MV-4-11 (cell line): ENCODE results near the gene C1orf35.
"Not testable (repeated sequence)": the region's sequence is repeated elsewhere in the genome, so short reads cannot be mapped to it uniquely, and the experiment has no call there.

Source experiments
- DNase-seq: peaks from one replicate; lab custom pipeline; 2025; lab: John Stamatoyannopoulos, UW

C1orf35 gene

DNA sequence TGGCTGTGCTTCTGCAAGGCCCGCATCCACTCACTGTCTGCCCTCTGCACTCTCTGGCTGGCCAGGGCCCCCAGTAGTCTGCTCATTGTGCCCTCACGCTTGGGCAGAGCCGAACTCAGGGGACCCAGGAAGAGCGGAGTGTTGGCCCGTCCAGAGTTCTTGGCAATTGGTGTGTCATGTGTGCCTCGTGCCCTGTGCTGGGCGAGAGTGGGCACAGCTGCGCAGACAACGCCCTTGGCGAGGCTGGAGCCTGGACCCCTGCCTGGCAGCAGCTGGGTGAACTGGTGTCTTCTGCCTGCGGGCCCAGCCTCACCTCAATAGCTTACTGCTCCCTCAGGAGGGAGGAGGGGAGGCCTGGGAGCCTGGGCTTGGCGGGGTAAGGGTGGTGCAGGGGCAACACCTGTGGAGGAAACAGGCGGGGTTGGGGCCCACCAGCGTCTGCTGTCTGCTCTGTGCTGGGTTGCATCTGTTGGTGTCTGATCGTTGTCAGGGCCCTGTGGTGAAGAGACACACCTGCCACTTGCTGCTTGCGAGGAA is 39.1 kb upstream of the C1orf35 start:
- no peak for DNase-seq

DNA sequence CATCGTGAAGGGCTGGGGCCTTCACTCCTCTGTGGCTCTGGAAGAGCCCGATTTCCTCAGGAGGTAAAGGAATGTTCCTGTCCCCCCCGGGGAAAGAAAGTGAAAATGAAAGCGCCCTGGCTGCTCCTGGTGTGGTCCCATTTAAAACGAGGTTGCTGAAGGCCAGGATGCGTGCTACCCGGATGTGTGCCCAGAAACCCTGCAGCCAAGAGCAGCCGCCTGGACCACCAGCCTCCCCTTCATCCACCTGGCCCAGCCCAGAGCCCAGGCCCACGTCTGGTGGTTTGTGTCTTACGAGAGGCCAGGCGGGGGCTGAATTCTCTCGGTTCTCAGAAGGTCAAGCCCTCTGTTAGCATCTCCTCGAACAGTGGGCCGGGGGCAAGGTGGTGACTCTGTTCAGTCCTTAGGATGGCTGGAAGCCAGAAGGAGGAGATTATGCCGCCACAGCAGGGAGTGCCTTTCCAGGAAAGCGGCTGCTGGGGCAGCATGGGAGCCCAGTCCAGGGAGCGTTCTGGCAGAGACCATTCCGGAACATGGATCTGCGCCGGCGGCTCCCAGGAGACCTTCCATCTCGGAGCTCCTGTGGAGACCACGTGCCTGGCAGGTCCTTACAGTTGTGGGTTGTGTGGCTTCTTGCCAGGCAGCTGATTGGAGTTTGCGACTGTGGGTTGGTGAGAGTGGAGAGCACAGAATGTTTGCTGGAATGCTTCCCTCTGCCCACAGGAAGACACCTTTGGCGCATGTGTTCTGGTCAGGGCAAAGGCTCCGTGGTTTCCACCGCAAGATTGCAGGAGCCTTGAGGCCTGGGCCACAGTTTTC is 38.3 kb upstream of the C1orf35 start:
- no peak for DNase-seq

DNA sequence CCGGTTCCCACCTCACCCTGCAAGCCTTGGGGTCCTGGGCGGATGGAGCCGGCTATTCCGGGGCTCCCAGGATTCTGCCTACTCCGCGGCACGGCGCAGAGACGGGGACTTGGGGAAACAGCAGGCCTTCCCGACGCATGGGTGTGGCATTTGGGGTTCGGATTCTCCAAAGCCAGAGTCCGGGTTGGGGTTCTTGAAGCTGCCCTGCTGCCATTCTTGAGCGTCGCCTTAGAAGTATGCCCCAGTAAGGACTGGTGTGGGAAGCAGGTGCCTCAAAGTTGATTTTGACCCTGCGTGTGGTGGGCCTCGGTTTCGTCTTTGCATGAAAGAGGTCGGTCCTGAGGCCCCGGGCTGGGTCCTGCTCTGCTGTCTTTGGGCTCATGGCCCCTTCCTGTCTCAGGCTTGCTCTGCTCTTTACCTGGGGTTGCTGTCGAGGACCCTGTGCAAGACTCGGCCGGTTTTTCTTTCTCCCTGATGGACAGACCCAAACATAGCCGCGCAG is 37.6 kb upstream of the C1orf35 start:
- DNase-seq = no peak

DNA sequence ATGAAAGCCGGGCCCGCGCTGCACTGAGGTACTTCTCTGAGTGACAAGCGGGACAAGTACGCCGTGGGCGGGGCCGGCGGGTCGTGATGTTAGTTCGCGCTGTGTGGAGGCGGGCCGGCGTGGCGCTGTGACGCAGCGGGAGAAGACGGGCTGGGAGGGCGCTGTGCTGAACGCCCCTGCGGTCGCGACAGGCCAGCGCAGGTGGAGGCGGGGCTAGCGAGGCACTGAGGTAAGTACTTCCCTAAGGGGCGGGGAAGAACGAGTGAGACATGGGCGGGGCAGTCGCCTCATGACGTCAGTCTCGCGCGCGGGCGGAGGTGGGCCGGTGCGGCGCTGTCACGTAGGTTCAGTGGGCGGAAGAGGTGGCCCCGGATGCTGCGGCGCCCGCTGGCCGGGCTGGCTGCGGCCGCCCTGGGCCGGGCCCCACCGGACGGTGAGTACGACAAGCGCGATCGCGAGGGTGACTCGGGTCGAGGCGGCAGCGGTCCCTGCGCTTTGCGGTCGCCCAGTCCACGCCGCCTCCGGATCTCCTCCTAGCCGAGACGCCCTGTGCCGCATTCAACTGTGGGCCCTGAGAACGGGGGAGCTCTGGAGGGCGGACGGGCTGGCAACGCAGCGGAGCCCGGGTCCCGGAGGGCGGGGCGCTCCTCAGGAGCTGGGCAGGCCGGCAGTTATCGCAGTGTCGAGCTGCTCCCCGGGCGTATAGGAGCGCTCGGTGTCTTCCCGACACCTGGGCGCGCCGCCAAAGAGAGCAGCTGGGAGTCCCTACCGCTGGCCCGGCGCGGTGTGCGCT is 37.0 kb upstream of the C1orf35 start, which contains the start of gene GUK1:
GUK1 (plus strand) TSS at position 349 of the 793 bp plus-strand sequence; CDS start at position 373, 24 bp downstream.
- DNase-seq = peak; percentile 100

DNA sequence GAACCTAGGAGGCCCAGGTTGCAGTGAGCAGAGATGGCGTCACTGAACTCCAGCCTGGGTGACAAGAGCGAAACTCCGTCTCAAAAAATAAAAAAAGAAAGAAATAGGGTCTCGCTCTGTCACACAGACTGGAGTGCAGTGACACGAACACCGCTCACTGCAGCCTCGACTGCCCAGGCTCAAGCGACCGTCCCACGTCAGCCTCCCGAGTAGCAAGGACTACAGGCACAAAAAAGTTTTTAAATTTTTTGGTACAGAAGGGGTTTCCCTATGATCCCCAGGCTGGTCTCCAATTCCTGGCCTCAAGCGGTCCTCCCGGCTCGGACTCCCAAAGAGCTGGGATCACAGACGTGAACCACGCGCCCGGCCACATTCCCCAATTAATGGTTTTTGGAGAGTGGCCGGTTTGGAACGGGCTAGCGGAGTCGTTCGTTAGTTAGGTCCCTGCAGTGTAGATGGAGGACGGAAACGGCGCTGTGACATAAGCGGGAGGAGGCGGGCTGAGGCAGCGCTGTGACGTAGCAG is 36.3 kb upstream of the C1orf35 start:
- DNase-seq = no peak

DNA sequence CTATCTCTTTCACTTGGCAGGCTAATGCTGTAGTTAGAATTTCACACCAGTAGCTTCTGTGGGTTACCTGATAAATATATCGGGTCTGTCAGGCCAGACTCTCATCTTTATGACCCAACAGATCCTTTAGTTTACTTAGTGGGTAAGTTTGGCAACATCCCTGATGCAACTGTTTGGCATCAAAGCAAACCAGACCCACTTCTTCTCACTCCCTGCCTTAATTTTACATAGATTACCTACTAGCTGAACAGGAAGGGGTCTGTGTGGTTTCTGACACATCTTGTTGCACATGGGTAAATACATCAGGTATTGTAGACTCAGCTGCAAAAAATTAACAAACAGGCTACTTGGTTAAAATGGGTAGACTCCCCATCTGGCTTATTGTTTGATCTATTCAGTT is 33.8 kb upstream of the C1orf35 start:
- DNase-seq = no peak

DNA sequence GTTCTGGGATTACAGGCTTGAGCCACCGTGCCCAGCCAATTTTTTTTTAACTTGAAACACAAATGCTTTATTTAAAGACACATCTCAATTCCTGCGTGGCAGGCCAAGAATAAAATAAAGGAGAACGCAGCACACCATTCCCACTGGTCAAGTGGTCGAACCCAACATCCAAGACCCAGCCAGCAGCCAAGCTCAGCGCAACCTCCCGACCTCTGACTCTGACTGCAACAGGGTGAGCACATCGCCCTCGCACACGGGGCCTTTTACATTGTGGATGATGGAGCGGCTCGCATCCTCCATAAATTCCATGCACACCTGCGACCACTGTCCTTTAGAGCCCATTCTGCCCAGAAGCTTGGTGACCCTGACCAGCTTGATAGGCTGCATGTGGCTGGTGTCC is 31.5 kb upstream of the C1orf35 start:
- DNase-seq = no peak

DNA sequence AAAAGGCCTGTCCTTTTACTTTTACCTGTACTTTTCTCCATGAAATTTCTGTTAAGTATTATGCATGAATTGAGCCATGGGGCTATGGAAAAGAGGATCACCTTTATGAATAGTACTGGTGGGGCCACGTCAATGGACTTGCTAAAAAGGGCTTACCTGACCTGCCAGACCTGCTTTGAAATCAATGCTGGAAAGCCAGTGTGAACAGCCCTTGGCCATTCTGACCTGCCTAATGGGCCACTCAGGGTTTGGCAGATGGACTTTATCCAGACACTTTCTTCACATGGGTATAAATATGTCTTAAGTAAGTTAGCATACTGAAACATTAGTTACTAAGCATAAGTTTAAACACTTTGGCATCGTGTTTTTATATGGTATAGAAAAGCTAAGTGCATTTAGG is 28.6 kb upstream of the C1orf35 start:
- no peak for DNase-seq

DNA sequence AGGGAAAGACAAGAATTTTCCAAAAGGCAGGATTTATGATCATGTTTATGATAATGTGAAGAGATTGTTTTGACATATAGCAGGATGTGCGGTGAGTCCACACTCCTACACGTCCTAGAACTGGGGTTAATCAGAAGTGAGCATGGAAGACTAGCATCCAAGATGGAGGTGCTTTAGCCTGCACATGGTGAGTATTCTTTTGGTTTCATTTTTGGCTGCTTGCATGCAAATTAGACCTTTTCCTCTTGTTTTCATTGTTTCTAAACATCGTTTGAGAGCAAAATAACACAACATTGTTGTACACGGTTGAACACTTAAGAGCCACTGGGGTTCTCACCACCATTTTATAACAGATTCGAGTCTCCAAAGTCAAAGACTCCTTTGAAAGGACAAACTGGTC is 22.1 kb upstream of the C1orf35 start:
- DNase-seq = no peak

DNA sequence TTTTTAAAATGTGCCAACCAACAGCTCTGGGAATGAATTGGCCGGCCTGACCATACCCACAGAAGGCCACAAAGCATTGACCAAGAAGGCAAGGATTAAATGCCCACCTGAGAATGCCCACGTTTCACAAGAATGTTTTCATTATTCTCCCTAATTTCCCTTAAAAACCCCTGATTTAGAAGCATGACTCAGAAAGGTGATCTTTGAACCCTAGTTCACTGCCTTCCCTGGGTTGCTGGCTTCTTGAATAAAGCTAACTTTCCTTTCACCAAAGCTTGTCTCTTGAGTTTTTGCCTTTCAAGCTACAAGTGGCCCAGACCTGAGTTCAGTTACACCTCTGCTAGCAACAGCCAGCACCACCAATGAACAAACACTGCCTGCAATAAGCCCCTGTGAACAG is 20.4 kb upstream of the C1orf35 start:
- no peak for DNase-seq

DNA sequence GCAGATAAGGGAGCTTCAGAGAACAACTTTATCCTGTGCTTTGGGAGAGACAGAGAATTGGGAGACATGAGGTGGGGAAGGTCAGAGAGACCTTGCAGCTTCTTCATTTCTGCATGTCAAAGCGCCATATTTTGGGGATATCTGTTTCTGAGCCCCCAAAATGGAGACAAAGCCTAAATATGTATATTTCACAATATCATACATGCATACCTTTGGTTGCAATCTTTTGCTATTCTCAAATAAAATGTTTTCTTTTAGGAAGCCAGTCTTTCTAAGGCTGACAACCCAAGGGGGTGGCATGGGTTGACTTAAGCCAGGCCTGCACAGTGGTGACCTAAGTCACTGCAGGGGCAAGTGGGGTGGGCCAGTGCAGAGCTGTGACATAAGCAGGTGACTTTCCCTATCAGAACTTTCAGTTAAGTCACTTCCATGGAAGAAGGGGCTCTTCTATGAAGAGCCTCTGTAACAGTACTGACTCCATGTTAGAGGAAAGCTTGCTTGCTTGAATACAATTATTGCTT is 19.9 kb upstream of the C1orf35 start:
- no peak for DNase-seq

DNA sequence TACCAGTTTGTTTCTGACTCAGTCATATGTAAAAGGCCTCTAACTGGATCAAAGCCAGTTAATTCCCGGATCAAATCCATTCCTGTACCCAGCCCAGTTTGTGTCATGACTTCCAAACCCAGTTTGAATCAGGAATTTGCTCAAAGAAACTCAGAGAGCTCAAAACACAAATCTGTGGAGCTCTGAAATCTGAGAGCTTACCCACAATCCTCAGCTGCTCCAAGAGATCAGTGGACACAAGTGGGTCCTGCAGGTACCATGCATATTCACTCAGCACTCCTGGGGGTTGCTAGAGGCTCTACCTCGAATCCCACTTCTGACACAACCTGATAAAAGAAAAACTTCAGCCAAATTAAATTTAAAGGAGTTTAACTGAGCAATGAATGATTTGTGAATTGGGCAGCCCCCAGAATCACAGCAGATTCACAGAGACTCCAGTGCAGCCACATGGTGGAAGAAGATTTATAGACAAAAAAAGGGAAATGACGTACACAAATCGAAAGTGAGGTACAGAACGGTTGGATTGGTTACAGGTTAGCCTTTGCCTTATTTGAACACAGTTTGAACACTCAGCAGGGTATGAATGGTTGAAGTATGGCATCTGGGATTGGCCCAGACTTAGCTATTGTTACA is 17.8 kb upstream of the C1orf35 start:
- DNase-seq = peak; percentile 55

DNA sequence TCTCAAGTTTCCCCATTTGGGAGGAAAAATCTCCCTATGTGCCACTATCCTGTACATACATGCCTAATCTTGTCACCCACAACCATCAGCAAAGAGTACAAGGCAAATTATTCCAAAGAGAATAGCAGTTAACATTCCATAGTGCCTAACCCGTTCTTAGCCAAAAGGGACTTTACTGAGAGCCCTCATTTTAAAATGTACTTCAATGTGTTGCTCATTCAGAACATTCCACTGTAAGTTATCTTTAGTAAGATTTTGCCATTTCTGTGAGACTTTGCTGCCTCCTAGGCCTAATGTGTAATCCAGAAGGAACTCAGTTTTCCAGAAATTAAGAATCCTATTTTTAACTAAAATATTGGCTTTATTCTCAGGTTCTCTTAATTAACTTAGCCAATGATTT is 17.2 kb upstream of the C1orf35 start:
- DNase-seq = no peak

DNA sequence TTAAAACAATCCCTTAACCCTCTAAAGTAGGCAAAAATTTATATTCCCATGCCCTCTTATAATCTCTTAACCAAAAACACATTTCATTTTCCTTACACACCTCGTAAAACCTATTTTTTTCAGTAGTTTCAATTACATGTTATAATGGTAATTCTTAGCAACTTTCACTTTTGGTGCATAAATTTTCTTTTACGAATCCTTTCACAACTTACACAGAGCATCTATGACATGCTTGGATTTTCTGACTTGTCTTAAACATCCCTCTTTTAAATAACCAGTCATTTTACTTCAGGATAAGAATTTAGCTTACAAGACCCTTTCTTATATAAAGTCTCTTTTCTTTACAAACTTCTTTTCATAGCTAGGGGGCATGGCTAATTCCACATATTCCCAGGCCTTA is 14.9 kb upstream of the C1orf35 start:
- DNase-seq = no peak

DNA sequence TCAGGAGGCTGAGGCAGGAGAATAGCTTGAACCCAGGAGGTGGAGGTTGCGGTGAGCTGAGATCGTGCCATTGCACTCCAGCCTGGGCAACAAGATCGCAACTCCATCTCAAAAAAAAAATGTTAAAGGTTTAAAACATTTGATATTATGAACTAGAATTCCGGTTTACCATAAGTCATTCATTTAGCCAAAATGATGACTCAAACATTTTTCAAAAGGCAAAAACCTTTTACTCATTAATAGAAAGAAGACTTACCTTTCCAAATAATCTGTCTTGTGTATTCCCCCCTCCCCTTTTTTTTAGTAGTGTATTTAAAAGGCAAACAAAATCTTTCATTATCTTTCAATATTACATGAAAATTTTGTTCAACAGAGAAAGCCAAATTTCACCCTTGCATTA is 14.2 kb upstream of the C1orf35 start:
- no peak for DNase-seq

DNA sequence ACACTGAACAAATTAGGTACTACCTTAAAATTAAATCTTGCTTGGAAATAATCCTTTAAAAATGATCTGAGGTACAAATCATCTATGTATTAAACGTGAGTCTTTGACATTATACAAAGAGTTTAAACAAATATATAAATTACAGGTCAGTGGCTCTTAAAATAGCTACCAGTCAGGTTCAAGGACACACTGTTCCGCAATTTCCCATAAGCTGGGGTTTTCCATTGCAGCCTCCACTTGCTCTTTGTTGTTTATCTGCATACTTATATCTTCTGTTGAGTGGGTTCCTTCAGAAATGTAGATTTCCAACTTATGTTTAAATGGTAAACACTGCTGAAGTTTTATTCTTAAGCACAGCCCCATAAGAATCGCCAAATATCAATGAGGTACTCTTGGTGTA is 11.7 kb upstream of the C1orf35 start:
- DNase-seq = no peak

DNA sequence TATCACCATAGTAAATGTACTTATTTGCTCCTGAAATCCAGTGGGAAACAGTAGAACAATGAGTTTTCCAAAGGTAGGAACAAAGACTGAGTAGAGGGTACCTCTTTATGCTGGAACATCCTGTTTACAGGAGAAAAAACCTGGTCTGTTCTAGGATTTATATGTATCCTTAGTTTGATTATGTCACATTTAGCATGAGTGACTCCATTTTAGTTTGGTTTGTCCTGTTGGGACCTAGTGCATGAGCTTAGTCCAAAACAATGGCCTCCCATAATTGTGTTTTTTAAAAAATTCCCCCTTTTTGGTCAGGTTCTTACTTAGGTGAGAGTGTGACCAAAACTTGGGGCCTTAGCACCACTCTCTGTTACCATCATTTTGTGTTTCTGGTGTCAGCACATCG is 9.5 kb upstream of the C1orf35 start:
- DNase-seq = no peak

DNA sequence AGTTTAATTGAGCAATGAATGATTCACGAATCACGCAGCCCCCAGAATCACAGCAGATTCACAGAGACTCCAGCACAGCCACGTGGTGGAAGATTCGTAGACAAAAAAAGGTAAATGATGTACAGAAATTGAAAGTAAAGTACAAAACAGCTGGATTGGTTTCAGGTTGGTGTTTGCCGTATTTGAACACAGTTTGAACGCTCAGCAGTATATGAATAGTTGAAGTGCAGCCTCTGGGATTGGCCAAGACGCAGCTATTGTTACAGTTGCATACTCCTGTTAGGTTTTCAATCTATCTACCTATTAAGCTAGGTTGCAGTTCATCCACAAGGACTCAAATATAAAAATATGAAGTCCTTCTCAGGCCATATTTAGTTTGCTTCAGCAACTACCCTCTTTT is 9.0 kb upstream of the C1orf35 start:
- no peak for DNase-seq

DNA sequence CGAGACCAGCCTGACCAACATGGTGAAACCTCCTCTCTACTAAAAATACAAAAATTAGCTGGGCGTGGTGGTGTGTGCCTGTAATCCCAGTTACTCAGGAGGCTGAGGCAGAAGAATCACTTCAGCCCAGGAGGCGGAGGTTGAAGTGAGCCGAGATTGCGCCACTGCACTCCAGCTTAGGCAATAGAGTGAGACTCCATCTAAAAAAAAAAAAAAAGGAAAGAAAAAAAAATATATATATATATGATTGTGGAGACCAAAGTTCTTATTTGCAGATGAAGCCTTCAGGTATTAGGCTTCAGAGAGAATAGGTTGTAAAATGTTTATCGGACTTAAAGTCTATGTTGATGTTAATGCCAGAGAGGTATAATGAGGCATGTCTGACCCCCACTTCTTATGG is 8.2 kb upstream of the C1orf35 start:
- DNase-seq = not testable (repeated sequence)

DNA sequence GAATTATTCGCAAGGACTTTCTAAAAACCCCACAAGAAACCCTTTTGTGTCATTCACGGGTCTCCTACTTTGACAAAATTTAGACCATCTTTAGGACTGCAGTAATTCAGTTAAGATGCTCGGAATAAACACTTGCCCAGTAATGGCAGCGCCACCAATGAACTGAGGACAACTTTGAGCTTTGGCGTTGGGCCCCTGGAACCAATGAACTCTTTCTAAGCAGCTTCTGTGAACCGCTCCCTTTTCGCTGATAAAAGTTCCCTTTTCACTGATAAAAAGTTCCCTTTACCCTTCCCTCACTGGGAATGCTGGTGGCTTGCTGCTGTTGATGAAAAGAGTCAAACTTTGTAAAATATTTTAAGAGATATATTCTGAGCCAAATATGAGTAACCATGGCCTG is 7.4 kb upstream of the C1orf35 start:
- no peak for DNase-seq

DNA sequence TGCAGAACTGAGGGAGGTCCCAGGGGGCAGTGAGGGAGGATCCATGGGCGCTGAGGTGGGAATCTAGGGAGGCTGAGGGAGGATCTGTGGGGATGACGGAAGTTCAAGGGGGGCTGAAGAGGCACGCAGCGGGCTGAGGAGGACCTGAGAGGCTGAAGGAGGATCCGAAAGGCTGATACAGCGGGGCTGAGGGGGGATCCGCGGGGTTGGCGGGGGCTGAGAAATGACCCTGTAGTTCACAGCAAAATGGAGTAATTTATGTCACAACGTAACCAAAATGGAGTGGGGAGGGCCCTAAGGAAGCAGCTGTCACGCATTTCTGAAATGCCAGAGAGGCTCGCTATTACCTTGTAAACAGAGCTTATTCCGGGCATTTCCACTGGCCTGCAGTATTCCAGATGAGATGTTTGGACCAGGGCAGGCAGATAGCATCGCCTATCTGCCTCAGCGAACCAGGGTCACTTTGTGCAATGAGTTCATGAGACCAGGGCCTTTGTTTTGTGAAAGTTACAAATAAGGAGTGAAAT is 6.9 kb upstream of the C1orf35 start:
- no peak for DNase-seq
